ENCODE results near the gene FGD2.
"Not testable (repeated sequence)": the region's sequence is repeated elsewhere in the genome, so short reads cannot be mapped to it uniquely, and the experiment has no call there.

Gene FGD2

DNA sequence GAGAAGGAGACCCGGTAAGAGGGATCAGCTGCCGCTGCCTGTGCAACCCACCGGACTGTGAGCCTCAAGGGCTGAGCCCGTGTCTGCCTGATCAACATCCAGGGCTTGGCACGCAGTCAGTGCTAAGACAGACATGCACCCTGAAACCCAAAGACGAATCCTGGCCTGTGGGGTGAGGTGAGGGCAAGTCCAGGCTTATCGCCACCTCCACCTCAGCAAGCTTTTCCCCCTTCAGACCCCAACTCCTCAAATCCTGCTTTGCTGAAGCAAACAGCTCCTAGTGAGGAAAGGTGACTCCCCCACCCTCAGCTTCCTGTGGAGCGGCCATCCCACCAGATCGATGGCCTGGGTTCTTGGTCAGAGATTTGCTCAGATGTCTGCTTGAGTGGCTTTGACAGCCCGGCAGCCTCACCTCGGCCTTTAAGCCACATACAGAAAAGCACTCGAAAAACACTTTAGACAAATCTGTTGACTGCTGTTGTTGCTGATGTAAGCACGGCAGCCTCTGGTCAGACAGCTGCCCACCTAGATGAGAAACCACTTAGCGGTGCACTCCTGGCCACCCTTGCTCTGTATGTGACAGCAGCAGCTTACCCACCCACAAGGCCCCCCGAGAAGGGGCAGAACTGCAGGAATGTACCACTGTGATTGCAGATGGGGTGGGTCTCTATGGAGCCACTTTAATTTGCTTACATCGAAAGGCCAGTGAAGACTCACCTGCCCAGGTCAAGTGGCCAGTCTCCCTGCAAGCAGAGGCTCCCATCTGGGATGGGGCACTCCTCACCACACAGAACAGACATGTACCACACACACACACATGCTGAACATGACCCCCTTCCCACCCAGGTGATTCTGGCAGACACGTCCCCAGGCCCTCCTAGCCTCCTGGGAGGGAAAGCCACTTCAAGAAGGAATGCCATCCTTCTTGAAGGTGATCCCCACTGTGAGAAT is 34.3 kb upstream of the FGD2 start:
- DNase-seq: no peak

DNA sequence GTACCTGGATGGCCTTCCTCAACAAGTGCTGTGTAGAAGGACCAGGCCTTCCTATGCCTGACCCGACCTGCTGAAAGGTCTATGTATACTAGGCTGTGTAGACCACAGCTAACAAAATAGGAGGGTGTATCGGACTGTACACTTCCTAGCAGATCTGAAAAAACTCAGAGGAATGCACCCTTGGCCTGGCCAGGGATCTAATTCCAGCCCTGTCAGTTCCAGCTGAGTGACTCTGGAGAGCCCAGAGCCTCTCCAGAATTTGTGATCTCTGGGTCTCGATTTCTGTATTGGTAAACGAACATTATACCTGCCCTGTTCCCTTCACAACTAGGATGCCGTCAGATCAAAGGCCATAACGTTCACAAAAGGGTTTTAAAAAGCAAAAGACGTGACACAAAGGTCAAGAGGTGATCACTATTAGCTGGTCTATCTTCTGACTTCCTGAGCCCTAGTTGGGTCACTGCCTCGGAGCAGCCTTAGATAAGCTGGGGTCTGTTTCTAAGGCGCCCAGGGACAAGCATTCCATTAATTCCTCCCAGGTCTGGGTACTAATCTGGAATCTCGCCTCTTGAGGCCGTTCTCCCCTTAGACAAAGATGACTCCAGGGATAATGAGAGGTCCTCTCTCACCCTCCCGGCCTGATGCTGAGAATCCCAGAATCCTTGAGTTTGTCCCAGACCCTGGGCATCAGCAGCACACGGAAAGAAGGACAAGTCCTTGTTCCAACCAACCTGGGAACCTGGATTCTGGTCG is 33.4 kb upstream of the FGD2 start:
- no peak for DNase-seq

- no peak for DNase-seq
These were observed 32.3 kb upstream of the FGD2 start for GRCh38 chr6:36973190-36973589.

GRCh38 chr6:36973647-36974046 is 31.8 kb upstream of the FGD2 start:
- DNase-seq: no peak

- DNase-seq: no peak
These were observed 30.0 kb upstream of the FGD2 start for GRCh38 chr6:36975231-36976006.

- no peak for DNase-seq
These were observed 29.5 kb upstream of the FGD2 start for GRCh38 chr6:36976007-36976264.

- no peak for DNase-seq
These were observed 28.9 kb upstream of the FGD2 start for GRCh38 chr6:36976509-36976908.

- DNase-seq: no peak
These were observed 28.5 kb upstream of the FGD2 start for GRCh38 chr6:36976931-36977330.

DNA sequence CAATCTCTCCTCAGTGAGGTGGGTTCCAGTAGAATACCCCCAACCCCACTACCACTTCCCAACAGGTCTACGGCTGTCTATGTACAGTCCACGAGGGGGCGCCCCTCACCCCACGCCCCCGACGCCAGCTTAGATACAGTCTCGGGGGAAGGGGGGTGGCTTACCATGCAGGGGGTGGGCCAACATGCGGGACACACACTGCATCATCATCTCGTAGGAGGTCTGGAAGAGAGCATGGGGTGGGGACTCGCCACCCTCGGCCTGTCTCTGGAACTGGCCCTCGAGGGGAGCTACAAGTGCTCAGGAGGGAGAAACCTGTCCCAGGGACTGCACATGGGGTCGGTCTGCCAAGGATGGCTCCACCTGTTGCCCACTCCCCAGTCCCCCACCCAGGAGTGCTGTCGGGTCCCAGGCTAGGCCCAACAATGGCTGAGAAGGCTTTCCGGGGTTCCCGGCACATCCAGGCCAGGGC is 27.9 kb upstream of the FGD2 start:
- no peak for DNase-seq

DNA sequence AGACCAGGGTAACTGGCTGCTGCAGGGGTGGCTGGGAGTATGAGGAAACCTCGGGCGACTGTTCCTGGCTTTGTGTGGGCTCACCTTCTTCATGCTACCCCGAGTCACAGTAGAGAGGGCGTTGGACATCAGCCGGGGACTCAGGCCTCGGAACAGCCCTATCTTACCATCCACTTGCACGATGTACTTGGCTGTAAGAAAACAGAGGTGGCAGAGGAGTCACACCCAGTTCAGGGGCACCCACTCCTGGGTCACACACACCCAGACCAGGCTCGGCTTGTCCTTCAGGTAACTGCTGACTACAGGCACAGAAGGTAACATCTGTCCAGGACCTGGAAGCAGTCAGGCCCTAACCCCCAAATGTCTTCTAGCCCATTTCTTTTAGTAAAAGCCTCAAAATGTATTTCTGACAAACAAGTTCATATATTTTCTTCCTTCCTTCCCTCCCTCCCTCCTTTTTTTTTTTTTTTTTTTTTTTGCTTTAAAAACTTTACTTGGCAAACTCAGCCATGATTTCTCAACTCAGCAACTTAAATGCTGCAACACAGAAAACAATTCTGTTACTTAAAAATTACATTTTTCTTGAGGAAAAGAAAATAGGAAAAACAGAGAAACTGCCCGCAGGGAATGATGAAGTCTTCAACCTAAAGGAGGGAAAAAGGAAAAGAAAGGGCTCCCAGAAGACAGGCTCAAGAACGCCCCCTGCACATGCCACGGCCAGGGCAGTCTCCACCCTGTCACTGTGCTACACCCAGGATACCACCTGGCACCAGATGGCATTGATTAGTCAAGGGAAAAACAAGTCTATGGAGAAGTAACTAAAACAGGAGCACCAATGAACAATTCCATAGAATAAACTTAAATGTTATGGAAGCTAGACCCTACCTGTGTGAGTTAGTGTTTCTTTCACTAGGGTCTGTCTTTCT is 26.8 kb upstream of the FGD2 start:
- DNase-seq: no peak

- no peak for DNase-seq
These were observed 26.1 kb upstream of the FGD2 start for GRCh38 chr6:36979347-36979742.

DNA sequence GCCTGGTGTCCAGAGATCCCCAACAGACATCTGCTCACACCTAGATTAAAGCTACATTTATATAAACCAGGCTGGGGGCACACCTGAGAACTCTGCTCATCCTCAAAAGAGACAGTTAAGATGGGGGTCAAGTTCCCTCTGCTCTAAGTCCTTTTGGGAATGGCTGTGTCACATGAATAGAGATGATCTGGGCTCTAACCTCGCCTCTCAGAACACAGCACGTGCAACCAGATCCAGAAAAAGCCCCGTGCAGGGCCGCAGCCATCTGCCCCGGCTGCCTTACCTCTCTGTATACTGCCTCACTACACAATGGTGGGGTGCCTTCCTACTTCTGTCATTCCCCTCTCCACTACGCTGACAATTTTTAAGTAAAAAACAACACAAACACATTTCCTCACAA is 25.3 kb upstream of the FGD2 start:
- DNase-seq: no peak

DNA sequence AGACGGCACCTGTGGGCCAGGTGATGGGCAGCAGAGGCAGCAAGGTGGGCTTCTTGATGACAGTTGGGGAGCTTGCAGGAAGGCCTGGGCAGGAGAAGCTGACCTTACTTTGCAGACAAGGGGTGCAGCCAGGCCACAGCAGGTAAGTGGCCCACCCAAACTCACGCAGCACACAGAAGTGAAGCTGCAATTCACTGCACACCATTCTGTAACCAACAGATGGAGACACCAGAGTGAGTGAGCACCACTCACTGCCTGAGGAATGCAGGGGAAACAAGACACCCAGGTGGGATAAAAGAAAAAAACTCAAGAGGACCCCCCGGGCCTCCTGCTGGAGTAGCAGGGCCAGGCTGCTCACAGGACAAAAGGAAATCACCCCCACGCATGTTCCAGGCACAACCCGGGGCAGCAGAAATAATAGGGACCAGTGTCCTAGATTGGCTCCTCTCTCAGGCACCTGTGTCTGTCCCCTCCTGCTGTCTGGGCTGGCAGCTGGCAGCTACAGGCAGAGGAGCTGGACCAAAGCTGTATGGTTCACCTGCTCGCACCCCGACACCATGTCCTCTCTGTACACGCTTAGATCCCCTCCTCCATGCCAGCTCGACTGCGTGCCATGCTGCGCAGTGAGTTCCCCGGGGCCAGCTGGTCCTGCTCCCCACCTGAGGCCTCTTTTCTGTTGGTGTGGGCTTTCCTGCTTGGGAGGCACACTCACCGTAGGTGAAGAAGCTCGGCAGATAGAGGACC is 24.4 kb upstream of the FGD2 start:
- no peak for DNase-seq

DNA sequence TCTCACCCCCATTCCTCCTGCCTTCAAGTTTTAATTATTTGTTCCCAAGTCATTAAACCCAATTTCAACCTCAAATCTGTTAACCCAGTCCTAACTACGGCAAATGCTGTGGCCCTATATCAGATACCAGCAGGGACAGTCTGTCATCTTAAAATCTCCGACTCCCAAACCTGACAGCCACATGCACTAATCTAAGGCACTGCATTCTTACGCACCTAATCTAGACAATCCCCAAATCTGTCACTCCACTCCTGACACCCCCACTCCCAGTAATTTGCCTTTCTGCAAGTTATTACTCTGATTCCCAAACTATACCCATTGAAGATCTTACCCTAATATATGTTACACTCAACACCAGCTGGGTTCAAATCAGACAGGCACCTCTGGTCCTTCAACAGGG is 21.9 kb upstream of the FGD2 start:
- DNase-seq: no peak

GRCh38 chr6:36984581-36985416 is 20.7 kb upstream of the FGD2 start:
- no peak for DNase-seq

DNA sequence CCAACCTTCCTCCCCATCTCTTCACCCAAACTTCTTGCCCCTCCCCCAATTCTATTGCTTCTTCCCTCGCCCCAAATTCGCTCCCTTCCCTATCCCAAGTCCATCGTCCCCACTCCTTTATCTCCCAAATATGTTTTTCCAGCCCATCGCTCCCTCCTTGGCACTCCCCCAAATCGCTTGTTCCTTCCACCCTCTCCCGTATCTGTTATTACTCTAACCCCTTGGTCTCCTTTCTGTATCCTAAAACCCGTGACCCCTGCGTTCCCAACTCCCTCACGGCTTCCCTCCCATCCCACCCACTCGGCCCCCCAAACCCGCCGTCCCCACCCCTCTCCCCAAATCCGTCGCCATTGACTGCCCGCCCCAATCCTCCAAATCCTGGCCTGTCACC is 20.0 kb upstream of the FGD2 start:
- DNase-seq: no peak

DNA sequence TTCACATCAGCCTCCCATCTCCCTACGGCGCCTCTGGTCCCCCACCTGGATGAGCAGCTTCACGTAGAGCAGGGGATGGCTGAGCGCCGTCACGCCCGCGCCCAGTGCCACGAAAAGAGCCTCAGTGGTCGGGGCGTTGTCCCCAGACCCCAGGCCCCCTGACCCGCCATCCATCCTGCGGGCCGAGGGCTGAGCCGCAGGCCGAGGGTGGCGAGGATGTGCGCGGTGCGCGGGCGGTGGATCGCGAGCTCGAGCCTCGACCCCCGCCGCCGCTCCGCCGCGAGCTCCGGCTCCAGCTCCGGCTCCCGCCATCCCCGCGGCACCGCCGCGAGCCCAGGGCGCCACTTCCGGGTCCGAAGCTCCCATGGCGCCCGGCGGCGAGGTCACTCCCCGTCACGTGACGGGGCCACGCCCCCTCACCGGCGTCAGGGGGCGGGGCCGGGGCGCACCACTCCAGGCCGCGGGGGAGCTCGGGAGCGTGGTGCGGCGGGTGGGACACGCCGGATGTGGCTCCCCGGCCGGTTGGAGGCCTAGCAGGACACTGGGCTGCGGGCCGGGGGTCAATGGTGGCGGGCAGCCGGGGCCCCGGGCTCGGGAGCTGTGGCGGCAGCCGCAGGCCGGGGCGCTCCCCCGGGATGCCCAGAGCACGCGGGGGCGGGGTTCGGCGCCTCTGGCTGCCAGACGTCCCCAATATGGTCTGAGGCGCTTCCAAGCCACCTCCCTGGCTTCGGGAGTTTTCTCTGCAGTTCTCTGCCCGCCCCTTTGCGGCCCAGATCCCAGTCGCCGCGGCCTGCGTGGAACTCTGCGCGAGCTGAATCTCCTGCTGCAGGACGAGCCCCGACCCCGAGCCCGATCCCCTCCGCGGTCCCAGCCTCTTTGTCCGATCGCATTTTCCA is 19.4 kb upstream of the FGD2 start, which contains the start of gene MTCH1:
TSS of gene MTCH1 (minus strand) at position 389 of the 896 bp plus-strand sequence. CDS start at position 366, 23 bp downstream.
- peak; percentile 44 for DNase-seq

DNA sequence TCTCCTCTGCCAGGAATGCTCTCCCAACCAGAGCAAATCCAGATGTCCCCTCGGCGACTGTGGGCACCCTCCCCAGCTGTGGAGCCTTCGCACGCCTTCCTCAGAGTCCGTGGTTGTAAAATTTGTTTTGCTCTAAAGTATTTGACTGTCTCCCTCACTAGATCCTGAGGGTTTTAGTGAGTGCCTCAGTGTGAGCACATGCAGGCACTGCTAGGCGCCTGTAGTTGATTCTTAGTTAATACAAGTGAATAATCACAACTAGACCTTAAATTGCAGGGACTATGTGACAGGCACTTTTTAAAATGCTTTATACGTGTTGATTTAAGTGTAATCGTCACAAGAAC is 18.8 kb upstream of the FGD2 start:
- no peak for DNase-seq

GRCh38 chr6:36989264-36989663 is 16.2 kb upstream of the FGD2 start:
- DNase-seq: no peak

GRCh38 chr6:36990401-36990800 is 15.1 kb upstream of the FGD2 start:
- DNase-seq: not testable (repeated sequence)
